GM23338 (cell line): ENCODE data around the gene PLXND1. TPM values are rescaled to one million over a fixed set of nuclear protein-coding genes. Genes with fewer than 3 reads are reported as not detected.

Source experiments
- ATAC-seq: fragments of 200-7000 bp; cut with Tn5 transposase; 3 replicates; pipeline ENCODE4 v1.9.1; 2020
- DNase-seq: peaks from one replicate; pipeline ENCODE4 v3.0.0-alpha.2; 2015; ENCODE audit warnings: low spot score
- H2AFZ ChIP-seq: fragments of 200-600 bp; sonication (generic); 2 replicates; pipeline ENCODE4 v1.8.0; 2016; ENCODE audit warnings: antibody characterized with exemption, mild to moderate bottlenecking, moderate library complexity
- H3F3A ChIP-seq: fragments of 200-600 bp; sonication (generic); replicated peaks from 2 replicates; pipeline ENCODE4 v1.8.0; 2017; ENCODE audit warnings: antibody characterized with exemption, mixed run types, low read depth
- H3K27ac ChIP-seq: fragments of 200-600 bp; sonication (generic); 2 replicates; pipeline ENCODE4 v1.6.1; 2016; ENCODE audit warnings: low read depth
- H3K27me3 ChIP-seq: fragments of 200-600 bp; sonication (generic); 2 replicates; pipeline ENCODE4 v1.8.0; 2016; ENCODE audit warnings: mild to moderate bottlenecking, mixed run types, moderate library complexity; ENCODE audit not compliant: insufficient read depth
- H3K36me3 ChIP-seq: fragments of 200-600 bp; sonication (generic); 2 replicates; pipeline ENCODE4 v1.8.0; 2016; ENCODE audit warnings: mild to moderate bottlenecking; ENCODE audit not compliant: insufficient read depth
- H3K4me1 ChIP-seq: fragments of 200-600 bp; sonication (generic); 2 replicates; pipeline ENCODE4 v1.8.0; 2016; ENCODE audit warnings: mild to moderate bottlenecking, moderate library complexity; ENCODE audit not compliant: insufficient read depth
- H3K4me2 ChIP-seq: fragments of 200-600 bp; sonication (generic); 2 replicates; pipeline ENCODE4 v1.7.1; 2017; ENCODE audit warnings: mixed run types
- H3K4me3 ChIP-seq: fragments of 200-600 bp; sonication (generic); 2 replicates; pipeline ENCODE4 v1.6.1; 2016; ENCODE audit warnings: mixed run types
- H3K79me2 ChIP-seq: fragments of 200-600 bp; sonication (generic); replicated peaks from 2 replicates; pipeline ENCODE4 v1.8.0; 2017; ENCODE audit warnings: mild to moderate bottlenecking; ENCODE audit not compliant: insufficient read depth
- H3K9me2 ChIP-seq: fragments of 200-600 bp; sonication (generic); 2 replicates; pipeline ENCODE4 v1.8.0; 2017; ENCODE audit not compliant: insufficient read depth
- H4K20me1 ChIP-seq: fragments of 200-600 bp; sonication (generic); replicated peaks from 2 replicates; pipeline ENCODE4 v1.8.0; 2017; ENCODE audit warnings: mild to moderate bottlenecking; ENCODE audit not compliant: insufficient read depth
- H3K27ac Mint-ChIP-seq: 2 replicates; pipeline ENCODE4 v1.8.0; 2020; ENCODE audit warnings: inconsistent platforms, mild to moderate bottlenecking, moderate library complexity, mixed read lengths
- H3K27me3 Mint-ChIP-seq: 3 replicates; pipeline ENCODE4 v1.8.0; 2022; ENCODE audit warnings: low read depth, mild to moderate bottlenecking, moderate library complexity, mixed read lengths, inconsistent platforms; ENCODE audit not compliant: insufficient read depth, poor library complexity
- H3K36me3 Mint-ChIP-seq: 3 replicates; pipeline ENCODE4 v1.8.0; 2021; ENCODE audit warnings: low read depth, mild to moderate bottlenecking, inconsistent platforms, moderate library complexity, mixed read lengths
- H3K4me1 Mint-ChIP-seq: 3 replicates; pipeline ENCODE4 v1.8.0; 2020; ENCODE audit warnings: mild to moderate bottlenecking, inconsistent platforms, mixed read lengths
- H3K4me3 Mint-ChIP-seq: 3 replicates; pipeline ENCODE4 v1.8.0; 2021; ENCODE audit warnings: moderate library complexity, mild to moderate bottlenecking, inconsistent platforms, mixed read lengths
- H3K9me3 Mint-ChIP-seq: 3 replicates; pipeline ENCODE4 v1.8.0; 2020; ENCODE audit warnings: moderate library complexity, mild to moderate bottlenecking, inconsistent platforms, mixed read lengths
- CREB1 ChIP-seq: fragments of 250-450 bp; sonication (Bioruptor Pico); IDR thresholded peaks from 2 replicates; pipeline ENCODE4 v1.5.0; 2020; ENCODE audit warnings: low read depth, mild to moderate bottlenecking, moderate library complexity
- EZH2 ChIP-seq: fragments of 200-600 bp; sonication (generic); IDR thresholded peaks from one replicate; pipeline ENCODE4 v1.8.0; 2017; ENCODE audit warnings: antibody characterized with exemption, mild to moderate bottlenecking, low read depth; ENCODE audit not compliant: unreplicated experiment
- EZH2phosphoT487 ChIP-seq: fragments of 200-600 bp; sonication (generic); IDR thresholded peaks from one replicate; pipeline ENCODE4 v1.8.1; 2018; ENCODE audit warnings: antibody characterized with exemption; ENCODE audit not compliant: unreplicated experiment
- NANOG ChIP-seq: IDR thresholded peaks from 2 replicates; pipeline ENCODE4 v1.6.1; 2016; ENCODE audit warnings: antibody characterized with exemption, borderline replicate concordance
- POLR2AphosphoS5 ChIP-seq: IDR thresholded peaks from 2 replicates; pipeline ENCODE4 v1.6.1; 2016; ENCODE audit warnings: antibody characterized with exemption, low read depth
- REST ChIP-seq: IDR thresholded peaks from one replicate; pipeline ENCODE4 v1.6.1; 2018; ENCODE audit warnings: antibody characterized with exemption; ENCODE audit not compliant: unreplicated experiment
- STAT1 ChIP-seq: IDR thresholded peaks from one replicate; pipeline ENCODE4 v1.6.1; 2016; ENCODE audit warnings: antibody characterized with exemption; ENCODE audit not compliant: unreplicated experiment
- ZNF114 ChIP-seq: fragments of 250-450 bp; sonication (Bioruptor Pico); IDR thresholded peaks from 2 replicates; pipeline ENCODE4 v1.5.0; 2020; ENCODE audit warnings: mild to moderate bottlenecking, moderate library complexity
- polyA plus RNA-seq: library from polyadenylated mRNA; unstranded; fragments of >200 nt; fragmentation: Nextera tagmentation; extraction: Ambion mirVana; gene quantifications from 2 replicates; pipeline ENCODE4 v1.2.1, GENCODE V29; 2016
- total RNA-seq: library from RNA; depleted of rRNA; stranded (reverse); fragments of >200 nt; shearing (Covaris generic); gene quantifications from 2 replicates; pipeline ENCODE4 v1.2.3, GENCODE V29; 2014
- TF ChIP-seq, protein P1 (sequence below): IDR thresholded peaks from 2 replicates; pipeline ENCODE4 v1.6.1; 2016; ENCODE audit warnings: antibody characterized with exemption
- TF ChIP-seq, protein P2 (sequence below), 2 experiments: fragments of 200-600 bp in 1 of 2; sonication (generic) in 1 of 2; conservative IDR thresholded peaks; 2 replicates each; pipeline versions ENCODE4 v1.5.1 to v1.6.1; 2016 to 2017; ENCODE audit warnings: antibody characterized with exemption in 2 of 2, low read depth in 2 of 2, mild to moderate bottlenecking in 2 of 2, moderate library complexity in 1 of 2

The PLXND1 gene
- total and polyA plus RNA-seq, 2 experiments from 2014 or later = 13.3 to 60.4 TPM

- Histone ChIP-seq H3K79me2 (no peaks in the 10 kb centered on the region), H2AFZ (no peak overlapping the region), H3K4me2 (no peak overlapping the region), H3K36me3 (no peaks in the 10 kb centered on the region), H3K27ac (no peak overlapping the region), H3K9me2 (no peaks in the 10 kb centered on the region), H3K4me3 (no peak overlapping the region), H3K27me3 (no peaks in the 10 kb centered on the region), H3K4me1 (no peaks in the 10 kb centered on the region), H3F3A (no peaks in the 10 kb centered on the region), H4K20me1 (no peaks in the 10 kb centered on the region)
- peaks cover 7% of the 10 kb centered on the region for H3K36me3 Mint-ChIP-seq
- H3K4me1 Mint-ChIP-seq = peaks cover 14% of the 10 kb centered on the region
- H3K4me3 Mint-ChIP-seq = no peak overlapping the region
- peaks cover 10% of the 10 kb centered on the region for H3K27me3 Mint-ChIP-seq
- no peak overlapping the region for H3K27ac Mint-ChIP-seq
- ATAC-seq = no peak; the same call in 2 of the 3 replicates
- TF ChIP-seq REST = no peak
- H3K9me3 Mint-ChIP-seq = no peaks in the 10 kb centered on the region
- no peak for DNase-seq
Measured at GRCh38 chr3:129521611-129522010, 84.9 kb downstream of the PLXND1 start.

- H3F3A ChIP-seq = no peaks in the 10 kb centered on the region
- peaks cover 13% of the 10 kb centered on the region for H3K36me3 Mint-ChIP-seq
- no peaks in the 10 kb centered on the region for H4K20me1 ChIP-seq
- no peak overlapping the region for H3K27ac Mint-ChIP-seq
- H3K4me3 ChIP-seq = no peak overlapping the region
- H3K4me2 ChIP-seq = no peak overlapping the region
- H3K9me2 ChIP-seq = no peaks in the 10 kb centered on the region
- H3K4me3 Mint-ChIP-seq = no peak overlapping the region
- H3K27ac ChIP-seq = no peak overlapping the region
- no peak overlapping the region for H2AFZ ChIP-seq
- DNase-seq = no peak
- H3K27me3 ChIP-seq = no peaks in the 10 kb centered on the region
- no peaks in the 10 kb centered on the region for H3K4me1 ChIP-seq
- no peaks in the 10 kb centered on the region for H3K36me3 ChIP-seq
- no peaks in the 10 kb centered on the region; the same call in 2 of the 3 replicates for H3K9me3 Mint-ChIP-seq
- peaks cover 11% of the 10 kb centered on the region for H3K27me3 Mint-ChIP-seq
- peaks cover 9% of the 10 kb centered on the region for H3K4me1 Mint-ChIP-seq
- ATAC-seq = no peak
- no peaks in the 10 kb centered on the region for H3K79me2 ChIP-seq
- TF ChIP-seq REST (no peak), EZH2phosphoT487 (no peak), EZH2 (no peak), STAT1 (no peak), CREB1 (CRISPR knock-in tag) (no peak), POLR2AphosphoS5 (no peak), ZNF114 (CRISPR knock-in tag) (no peak), NANOG (no peak)
- TF ChIP-seq, protein P1, sequence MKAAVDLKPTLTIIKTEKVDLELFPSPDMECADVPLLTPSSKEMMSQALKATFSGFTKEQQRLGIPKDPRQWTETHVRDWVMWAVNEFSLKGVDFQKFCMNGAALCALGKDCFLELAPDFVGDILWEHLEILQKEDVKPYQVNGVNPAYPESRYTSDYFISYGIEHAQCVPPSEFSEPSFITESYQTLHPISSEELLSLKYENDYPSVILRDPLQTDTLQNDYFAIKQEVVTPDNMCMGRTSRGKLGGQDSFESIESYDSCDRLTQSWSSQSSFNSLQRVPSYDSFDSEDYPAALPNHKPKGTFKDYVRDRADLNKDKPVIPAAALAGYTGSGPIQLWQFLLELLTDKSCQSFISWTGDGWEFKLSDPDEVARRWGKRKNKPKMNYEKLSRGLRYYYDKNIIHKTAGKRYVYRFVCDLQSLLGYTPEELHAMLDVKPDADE = no peak
- TF ChIP-seq, protein P2, sequence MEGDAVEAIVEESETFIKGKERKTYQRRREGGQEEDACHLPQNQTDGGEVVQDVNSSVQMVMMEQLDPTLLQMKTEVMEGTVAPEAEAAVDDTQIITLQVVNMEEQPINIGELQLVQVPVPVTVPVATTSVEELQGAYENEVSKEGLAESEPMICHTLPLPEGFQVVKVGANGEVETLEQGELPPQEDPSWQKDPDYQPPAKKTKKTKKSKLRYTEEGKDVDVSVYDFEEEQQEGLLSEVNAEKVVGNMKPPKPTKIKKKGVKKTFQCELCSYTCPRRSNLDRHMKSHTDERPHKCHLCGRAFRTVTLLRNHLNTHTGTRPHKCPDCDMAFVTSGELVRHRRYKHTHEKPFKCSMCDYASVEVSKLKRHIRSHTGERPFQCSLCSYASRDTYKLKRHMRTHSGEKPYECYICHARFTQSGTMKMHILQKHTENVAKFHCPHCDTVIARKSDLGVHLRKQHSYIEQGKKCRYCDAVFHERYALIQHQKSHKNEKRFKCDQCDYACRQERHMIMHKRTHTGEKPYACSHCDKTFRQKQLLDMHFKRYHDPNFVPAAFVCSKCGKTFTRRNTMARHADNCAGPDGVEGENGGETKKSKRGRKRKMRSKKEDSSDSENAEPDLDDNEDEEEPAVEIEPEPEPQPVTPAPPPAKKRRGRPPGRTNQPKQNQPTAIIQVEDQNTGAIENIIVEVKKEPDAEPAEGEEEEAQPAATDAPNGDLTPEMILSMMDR (conservative IDR thresholded peaks at IDR 0.05; ENCODE audit: low read depth in 2 of 2) = no peak
Measured at GRCh38 chr3:129520960-129521359, 85.5 kb downstream of the PLXND1 start.
